Measurements from ENCODE around the gene PRRC2B.

The PRRC2B gene

DNA sequence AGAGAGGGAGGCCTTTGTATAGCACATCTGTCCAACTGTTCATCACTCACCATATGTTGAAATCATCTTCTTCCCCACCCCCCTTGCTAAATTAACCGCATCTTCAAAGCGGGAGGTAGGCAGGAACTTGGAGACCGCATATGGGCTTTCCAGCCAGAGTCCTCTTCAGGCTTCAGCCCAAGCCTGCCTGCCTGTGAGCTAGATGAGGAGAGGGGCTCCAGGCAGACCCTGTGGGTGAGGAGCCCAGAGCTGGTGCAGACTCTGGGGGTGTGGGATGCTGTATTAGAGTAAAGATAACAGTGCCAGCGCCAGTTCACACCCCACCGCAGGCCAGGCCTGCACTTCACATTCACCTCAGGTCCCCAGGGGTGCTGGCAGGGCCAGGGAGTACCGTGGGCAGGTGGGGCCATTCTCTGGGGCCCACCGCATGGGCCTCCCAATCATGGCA, 16.2 kb downstream of the PRRC2B start:
- DNase-seq: no peak

DNA sequence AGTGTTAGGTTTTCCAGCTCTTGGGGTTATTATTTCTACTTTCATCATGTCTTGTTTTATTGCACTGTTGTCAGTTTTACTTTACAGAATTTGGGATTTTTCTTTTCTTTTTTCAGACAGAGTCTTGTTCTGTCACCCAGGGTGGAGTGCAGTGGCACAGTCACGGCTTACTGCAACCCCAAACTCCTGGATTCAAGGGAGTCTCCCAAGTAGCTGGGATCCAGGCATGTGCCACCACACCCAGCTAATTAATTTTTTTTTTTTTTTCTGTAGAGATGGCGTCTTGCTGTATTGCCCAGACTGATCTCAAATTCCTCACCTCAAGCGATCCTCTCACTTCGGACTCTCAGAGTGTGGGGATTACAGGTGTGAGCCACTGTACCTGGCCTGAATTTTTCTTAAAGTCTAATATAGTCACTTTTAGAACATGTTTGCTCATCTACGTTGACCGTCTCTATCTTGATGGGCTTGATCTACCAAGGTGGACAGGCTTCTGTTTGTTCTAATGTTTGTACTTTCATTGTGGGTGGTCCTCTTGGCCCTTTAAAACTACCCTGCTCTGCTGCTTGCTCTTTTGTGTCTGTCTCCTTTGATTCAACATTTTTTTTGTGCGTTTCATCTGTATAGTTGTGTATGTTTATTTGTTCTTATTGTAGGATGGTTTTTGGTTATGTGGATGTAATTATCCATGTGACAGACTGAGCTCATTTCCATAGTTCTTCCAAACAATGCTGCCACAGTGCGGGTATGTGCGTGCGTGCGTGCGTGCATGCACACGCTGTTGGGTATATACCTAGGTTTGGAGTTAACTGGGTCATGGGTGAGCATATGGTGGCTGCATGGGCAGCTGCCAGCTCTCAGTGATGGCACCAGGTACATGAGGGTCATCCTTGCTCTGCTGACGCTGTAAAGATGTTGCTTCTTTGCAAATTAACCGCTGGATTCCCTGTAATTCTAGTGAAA, 18.1 kb downstream of the PRRC2B start:
- no peak for DNase-seq

DNA sequence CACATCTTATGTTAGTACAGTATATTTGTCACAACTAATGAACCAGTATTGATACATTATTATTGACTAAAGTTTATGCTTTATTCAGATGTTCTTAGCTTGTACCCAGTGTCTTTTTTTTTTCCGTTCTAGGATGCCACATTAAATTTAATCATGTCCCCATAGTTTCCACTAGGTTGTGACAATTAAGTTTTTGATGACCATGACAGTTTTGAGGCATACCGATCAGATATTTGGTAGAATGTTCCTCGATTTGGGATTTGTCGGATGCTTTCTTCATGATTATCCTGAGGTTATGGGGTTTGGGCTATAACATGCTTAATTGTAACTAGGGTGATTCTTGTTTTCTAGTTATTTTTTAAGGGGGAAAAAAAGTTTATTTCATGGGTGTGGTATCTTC, 22.6 kb downstream of the PRRC2B start:
- DNase-seq: no peak

DNA sequence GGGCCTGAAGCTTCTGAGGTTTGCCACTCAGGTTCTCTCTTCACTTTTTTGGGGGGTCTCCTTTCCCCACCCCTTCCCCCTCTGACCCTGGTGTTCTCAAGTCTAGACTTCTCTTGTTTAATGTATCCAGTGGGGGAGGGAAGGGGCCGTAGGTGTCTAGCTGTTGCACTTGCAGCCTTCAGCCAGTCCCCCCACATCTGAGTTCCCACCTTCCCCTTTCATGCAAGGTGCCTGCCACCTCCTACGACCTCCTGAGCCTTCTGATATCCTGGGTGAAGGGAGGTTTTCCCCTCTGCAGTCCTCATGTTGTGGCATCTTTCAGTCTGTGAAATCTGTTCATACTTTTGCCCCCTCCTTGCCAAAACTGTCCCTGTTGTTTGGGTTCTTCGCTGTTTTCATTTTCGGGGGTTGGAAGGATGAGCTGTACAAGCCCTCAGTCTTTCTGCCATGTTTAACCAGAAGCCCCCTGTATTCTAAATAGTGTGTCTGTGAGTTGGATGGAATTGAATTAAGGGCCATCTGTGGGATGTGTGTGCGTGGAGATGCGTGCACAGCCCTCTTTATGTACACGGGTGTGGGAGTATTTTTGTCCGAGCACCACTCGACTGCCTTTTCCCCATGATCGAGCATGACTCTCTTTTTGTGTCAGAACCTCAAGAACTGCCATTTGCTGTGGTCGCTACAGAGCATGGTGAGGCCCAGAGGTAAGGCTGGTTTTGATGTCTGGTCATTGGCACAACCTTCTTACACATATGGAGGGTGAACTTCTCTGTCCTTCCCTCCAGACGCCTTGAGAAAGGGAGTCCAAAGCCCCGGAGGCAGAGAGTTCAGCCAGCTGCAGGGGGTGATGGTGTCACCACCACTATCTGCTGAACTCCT, 23.6 kb downstream of the PRRC2B start:
- no peak for DNase-seq

DNA sequence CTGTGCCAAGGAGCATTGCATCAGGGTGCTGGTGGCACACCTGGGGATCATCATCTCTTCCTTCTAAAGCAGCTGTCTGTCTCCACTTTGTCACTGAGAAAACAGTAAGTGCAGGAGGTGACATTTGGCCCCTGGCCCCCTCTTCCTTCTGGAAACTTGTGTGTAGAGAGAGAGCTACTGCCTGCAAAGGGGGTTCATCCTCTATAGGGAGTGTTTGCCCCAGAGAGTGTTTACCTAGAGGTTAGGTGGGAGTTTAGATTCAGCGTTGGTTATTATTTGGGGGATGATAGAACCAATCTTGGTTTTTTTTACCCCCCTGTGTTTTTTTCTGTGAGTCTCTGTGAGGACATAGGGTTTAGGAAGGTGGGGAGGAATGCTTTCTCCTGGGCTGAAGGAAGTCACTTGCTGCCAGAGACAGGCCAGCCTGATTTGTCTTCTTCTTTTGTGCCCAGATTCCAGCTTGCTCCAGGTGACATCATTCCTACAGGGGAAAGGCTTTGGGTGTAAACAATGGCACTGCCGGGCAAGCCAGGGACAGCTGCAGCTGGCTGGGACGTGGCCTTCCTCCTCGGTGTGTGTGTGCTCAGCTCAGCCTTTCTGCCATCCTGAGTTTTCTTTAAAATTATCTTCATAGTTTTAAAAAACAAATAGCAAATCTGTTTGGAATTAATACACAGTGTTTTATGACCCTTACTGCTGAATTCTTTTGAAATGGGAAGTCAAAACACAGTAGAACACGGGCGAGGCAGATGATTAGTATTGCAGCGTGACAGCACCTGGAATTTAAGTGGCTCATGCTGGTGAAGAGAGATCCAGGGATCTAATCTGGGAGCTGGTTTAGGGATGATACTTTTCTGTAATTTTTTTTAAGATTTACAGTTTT, 24.5 kb downstream of the PRRC2B start:
- no peak for DNase-seq

DNA sequence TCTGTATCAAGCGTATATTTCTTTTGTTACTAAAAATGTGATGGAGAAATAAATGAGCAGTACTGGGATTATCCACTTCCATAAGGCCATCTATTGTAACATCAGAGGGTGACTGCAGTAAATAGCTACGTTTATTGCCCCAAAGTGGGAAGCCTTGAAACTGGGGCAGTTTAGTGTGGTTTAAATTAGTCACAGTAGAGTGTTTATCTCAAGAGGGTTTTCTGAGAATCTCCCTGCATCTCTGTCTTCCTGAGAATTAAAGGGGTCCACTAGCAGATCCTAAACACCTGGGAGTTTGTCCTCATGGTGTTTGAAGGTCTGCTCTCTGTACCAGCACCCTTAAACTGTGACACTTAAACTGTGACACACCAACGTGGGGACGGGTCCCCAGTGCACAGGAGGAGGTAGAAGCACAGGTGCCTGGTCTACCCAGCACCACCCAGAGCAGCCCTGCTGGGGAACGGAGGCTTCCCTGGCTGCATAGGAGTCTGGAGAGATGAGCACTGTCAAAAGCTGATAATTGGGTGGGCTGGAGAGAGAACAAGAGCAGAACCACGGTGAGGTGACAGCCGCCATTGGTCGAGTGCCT, 25.2 kb downstream of the PRRC2B start:
- no peak for DNase-seq

DNA sequence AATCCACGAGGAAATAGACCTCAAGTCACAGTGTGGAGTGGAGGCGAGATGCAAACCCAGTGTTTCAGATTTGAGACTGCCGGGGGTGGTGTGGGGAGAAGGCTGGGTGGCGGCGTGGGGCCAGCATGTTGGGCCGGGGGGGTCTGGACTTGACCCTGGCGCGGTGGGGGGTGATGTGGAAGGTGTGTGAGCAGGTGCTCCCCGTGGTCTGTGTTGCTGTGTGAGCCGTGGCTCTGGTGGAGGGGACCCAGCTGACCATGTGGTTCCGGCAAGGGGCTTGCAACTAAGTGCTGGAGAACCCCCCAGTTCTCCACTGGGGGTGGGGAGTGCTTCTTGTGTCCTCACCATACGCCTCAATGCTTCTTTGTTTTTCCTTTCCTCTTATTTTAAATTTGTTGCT, 25.8 kb downstream of the PRRC2B start:
- DNase-seq: no peak

DNA sequence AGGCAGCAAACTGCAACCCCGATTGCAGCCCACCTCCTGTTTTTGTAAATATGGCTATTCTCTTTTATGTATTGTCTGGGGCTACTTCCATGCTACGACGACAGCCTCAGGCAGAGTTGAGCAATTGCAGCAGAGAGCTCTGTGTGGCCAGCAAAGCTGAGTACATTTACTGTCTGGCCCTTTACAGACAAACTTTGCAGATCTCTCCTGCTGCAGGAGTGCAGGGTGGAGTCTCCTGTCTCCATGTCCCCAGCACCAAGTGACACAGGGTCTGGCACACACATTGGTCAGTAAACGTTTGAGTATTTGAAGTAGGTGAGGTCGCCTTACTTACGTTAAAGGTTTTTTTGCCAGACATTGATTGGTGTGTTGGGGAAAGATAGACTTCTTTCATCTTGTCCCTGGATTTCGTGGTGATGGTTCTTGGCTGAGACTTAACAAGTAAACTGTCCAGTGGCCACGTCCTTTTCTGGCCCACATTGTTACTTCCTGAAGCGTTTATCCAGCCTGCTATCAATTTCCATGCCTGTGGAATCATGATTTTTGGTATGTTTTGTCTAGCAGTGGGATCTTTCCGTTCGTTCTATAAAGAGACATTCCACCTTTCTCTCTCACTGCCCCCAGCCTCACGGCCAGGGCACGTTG, 27.2 kb downstream of the PRRC2B start:
- DNase-seq: no peak

DNA sequence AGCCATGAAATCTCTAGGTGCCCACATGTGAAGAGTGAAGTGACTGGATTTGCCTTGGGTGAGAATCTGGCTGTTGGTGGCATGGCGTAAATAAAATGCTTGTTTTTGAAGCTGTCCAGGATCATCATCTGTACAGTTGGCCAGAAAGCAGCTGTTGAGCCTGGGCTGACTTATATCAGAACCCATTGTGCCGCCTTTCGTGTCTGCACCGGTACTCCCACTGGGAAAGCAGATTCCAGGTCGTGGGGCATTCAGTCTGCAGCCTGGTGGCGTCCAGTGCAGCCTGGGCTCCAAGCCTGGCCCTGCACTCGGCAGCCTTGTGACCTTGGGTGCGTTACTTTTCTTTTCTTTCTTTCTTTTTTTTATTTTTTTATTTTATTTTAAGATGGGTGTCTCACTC, 27.8 kb downstream of the PRRC2B start:
- DNase-seq: no peak

DNA sequence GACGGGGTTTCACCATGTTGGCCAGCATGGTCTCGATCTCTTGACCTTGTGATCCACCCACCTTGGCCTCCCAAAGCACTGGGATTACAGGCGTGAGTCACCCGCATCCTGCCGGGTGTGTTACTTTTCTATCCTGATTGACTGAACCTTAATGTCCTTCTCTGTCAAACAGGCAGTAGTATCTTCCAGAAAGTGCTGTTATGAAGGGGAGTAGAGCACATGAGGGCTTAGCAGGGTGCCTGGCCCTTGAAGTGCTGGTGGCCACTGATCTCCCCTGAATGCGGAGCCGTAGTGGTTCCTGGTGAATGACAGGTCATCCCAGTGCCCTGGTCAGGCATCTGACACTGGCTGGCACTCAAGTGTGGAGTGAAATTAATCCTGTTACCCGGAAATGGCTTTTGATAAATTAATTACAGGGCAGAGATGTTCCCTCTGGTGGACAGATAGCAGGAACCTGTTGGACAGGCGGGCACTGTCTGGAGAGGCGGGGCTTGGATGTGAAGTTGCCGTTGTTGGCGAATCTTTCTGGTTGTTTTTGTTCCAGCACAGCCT, 28.4 kb downstream of the PRRC2B start:
- no peak for DNase-seq

DNA sequence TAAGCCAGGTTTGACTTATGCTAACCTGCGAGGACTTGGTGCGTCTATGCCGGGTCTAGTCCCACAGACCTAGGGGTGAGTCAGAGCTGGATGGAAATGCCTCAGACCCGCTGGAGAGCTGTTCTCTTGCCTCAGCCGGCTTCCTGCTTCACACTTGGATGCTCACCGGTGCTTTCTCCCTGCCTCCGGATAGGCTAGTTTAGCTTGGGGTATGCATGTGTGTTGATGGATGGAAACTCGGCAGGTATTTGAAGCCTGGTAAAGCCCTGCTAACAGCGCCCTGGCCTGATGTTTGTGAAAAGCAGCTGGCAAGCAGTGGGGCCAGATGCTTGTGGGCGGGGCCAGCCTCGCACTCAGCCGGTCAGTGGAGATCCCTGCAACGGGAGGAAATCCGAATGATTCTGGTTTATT, 29.3 kb downstream of the PRRC2B start:
- no peak for DNase-seq

DNA sequence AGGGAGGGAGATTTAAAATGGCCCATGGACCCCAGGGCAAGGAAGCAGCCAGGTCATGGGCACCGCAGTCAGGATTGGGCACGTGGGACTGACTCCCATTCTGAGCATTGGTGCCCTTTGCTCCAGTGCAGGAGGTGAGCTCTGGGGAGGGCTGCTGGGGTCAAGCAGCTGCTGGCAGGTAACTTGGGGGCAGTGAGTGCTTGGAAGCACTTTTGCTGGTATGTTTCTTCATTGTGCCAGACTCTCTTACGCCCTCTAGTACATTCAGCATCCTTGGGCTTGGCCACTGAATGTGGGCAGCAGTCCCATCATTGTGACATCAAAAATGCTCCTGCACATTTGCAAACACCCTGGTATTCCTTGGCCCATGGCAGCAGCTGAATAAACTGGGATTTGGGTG, 32.7 kb downstream of the PRRC2B start:
- DNase-seq: no peak

DNA sequence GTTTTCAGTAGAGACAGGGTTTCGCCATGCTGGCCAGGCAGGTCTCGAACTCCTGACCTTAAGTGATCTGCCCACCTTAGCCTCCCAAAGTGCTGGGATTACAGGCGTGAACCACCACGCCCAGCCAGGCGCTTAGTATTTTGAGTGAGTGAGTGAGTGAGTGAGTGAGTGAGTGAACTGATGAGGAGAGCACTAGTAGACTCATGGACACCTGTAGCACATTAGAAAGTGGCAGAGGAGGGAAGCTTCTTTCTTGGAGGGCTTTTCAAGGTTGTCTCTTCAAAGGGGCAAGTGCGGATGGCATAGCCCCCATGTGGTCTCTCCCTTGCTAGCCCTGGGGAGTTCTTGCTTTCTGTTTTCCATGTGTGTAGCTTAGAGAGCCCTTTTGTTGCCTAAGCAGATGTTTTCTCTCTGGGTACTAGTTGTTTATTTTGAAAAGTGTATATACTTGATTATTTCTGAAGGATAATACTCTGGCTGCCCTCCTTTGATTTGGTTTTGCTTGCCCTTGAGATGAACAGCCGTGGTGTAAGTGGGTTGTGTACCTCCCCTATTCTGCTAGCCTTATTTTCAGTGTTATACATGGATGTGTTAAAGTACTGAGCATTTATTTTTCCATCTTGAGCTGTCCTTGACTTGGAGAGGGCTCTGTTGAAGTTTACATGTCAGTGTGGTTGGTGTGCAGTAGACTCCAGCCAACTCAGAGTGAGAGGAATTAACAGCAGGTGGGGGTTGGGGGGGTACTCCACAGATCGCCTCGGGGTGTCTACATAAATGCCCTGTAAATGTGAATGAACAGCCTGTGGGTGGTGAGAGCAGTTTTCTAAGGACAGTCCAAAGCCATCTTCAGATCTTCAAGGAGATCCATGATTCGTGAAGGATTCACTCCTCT, 35.5 kb downstream of the PRRC2B start:
- no peak for DNase-seq

DNA sequence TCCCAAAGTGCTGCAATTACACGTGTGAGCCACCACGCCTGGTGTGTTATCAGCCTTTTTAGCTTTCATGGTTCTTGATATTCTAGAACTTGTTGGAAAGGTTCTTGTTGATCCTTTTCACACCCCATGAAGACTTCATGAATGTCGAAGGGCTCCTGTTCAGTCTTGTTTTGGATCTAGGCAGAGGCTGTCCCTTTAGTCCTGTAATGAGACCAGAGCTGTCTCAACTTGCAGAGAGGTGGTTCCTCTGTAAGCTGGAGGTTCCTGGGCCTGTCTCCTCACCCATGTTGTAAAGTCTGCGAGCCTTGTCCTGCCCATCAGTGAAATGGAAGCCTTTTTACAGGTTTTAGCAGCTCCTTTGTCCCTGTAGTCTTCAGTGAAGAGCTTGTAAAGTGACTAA, 38.2 kb downstream of the PRRC2B start:
- no peak for DNase-seq

DNA sequence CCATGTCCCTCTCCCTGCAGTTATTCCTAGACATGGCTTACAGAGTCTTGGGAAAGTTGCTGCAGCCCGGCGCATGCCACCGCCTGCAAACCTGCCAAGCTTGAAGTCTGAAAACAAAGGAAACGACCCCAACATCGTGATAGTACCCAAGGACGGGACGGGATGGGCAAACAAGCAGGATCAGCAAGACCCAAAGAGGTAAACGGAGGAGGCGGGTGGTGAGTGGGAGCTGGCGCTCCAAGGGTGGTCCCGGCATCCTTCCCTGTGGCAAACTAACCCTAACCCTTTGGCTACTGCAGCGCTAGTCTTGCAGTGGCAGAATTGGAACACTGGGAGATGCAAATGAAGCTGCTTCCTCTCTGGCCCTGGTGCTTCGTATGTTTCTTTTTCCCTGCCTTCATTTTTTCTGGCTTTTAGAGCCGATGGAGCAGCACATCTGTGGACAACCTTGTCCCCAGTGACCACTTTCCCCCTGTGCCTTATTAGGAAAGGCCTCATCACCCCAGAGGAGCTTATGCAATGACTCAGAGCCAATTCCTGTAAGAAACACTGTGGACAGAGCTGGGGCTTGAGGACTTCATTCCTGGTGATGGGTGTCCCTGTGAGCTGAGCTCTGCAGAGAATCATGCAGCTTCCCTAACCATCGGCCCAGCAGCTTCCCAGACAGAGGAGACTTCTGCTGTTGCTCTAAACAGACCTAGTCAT, 38.9 kb downstream of the PRRC2B start:
- no peak for DNase-seq

DNA sequence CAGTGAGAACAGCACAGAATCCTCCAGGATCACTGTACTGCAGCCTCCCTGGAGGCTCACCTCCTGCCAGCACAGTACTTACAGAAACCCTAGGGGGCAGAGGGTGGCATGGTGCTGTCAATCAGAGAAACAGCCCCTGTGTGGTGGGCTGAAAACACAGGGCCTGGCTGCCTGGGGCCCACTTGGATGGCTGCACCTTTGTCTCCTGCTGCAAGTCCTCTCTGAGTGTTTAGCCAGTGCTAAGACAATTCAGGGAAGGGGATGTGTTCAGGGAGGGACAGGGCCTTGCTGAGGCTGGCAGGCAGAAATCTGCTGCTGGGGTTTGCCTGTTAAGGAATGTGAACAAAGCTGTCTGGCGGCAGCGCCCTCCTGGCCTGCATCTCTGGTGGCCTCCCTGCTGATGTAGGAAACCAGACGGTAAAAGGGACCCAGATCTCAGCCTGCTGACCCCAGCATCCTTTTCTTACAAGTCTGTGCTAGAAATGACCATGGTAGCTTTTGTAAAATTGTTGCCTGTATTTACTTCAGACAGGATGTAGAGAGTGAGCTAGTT, 39.5 kb downstream of the PRRC2B start:
- DNase-seq: no peak

DNA sequence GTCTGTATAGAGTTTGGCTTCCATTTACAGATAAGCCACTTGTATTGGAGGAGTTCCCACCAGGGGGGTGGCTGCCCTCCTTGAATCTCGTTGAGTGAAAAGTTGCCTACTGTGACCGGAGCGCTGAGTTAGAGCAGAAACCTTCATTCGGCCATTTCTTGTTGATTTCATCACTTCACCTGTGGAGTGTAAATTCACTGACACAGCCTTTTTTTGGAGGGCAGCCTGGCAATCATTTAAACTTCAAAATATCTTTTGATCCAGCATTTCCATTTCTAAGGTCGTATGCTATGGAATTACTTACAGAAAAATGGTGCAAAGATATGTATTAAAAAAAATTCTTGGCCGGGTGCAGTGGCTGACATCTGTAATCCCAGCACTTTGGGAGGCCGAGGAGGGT, 40.8 kb downstream of the PRRC2B start:
- DNase-seq: no peak

DNA sequence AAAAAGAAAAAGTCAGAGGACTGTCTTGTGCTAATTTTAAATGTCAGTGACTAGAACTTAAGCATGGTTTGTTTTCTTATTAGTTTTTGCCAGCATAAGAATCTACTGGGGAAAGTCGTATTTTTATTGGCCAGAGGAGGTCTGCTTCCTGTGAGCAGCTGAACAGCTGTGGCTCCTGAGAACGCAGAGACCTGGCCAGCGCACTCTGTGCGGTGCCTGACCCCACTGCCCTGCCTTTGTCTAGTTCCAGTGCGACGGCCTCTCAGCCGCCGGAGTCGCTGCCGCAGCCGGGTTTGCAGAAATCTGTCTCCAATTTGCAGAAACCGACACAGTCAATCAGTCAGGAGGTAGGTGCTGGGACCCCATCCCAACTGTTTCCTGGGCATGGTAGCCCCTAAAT, 42.5 kb downstream of the PRRC2B start:
- no peak for DNase-seq

DNA sequence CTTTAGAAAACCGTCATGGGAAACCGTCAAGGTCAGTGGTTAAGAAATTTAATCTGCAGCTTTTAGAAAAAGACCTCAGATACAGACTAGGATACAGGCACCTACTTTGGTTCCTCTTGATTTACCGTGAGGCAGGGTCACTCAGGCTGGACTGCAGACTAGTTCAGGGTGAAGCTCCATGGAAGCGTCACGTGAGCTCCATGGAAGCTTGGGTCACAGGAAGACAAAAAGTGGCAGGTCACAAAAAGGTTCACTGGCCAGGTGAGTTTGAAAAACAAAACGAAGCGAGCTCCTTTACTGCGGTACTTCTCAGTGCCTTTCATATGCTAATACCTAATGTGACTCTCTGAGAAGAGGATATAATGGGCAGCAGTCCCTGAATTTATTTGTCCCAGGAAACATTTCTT, 43.0 kb downstream of the PRRC2B start:
- DNase-seq: no peak

All from activated CD4-positive, CD25-positive, alpha-beta regulatory T cell (primary cell).